ENCODE results near the gene TENM3.

Gene TENM3

GRCh38 chr4:182206266-182206665, 36.9 kb upstream of the TENM3 start:
- no peak for TF ChIP-seq CTCF (IDR thresholded peaks at IDR 0.05; ENCODE audit: low read depth, low read length)
- no peak overlapping the region for H3K4me3 ChIP-seq (replicated peaks in 1 of 2; ENCODE audit: low read depth in 2 of 2, low read length in 2 of 2)

GRCh38 chr4:182206916-182207315, 36.3 kb upstream of the TENM3 start:
- TF ChIP-seq CTCF (IDR thresholded peaks at IDR 0.05; ENCODE audit: low read depth, low read length) = no peak
- no peak overlapping the region for H3K4me3 ChIP-seq (replicated peaks in 1 of 2; ENCODE audit: low read depth in 2 of 2, low read length in 2 of 2)
- peak in 1 of 2 donors; percentile 35 for DNase-seq (ENCODE audit: low read depth in 2 of 2)

More at GRCh38 chr4:182206266-182206665, 36.9 kb upstream of the TENM3 start:
- DNase-seq (ENCODE audit: low read depth in 2 of 2) = no peak

GRCh38 chr4:182207830-182208396, 35.3 kb upstream of the TENM3 start:
- H3K4me3 ChIP-seq (replicated peaks in 1 of 2; ENCODE audit: low read depth in 2 of 2, low read length in 2 of 2) = no peak overlapping the region
- no peak for TF ChIP-seq CTCF (IDR thresholded peaks at IDR 0.05; ENCODE audit: low read depth, low read length)
- peak; percentile 82 to 87 for DNase-seq (ENCODE audit: low read depth in 2 of 2)

- DNase-seq (ENCODE audit: low read depth in 2 of 2) = no peak
- no peak for TF ChIP-seq CTCF (IDR thresholded peaks at IDR 0.05; ENCODE audit: low read depth, low read length)
- H3K4me3 ChIP-seq (replicated peaks in 1 of 2; ENCODE audit: low read depth in 2 of 2, low read length in 2 of 2) = no peak overlapping the region
These were observed 34.6 kb upstream of the TENM3 start for GRCh38 chr4:182208526-182209050.

GRCh38 chr4:182212211-182212761, 30.9 kb upstream of the TENM3 start:
- DNase-seq (ENCODE audit: low read depth in 2 of 2) = peak in 1 of 2 donors; percentile 25
- no peak for TF ChIP-seq CTCF (IDR thresholded peaks at IDR 0.05; ENCODE audit: low read depth, low read length)
- no peak overlapping the region for H3K4me3 ChIP-seq (replicated peaks in 1 of 2; ENCODE audit: low read depth in 2 of 2, low read length in 2 of 2)

- no peak overlapping the region for H3K4me3 ChIP-seq (replicated peaks in 1 of 2; ENCODE audit: low read depth in 2 of 2, low read length in 2 of 2)
- peak; percentile 18 to 31 for DNase-seq (ENCODE audit: low read depth in 2 of 2)
- TF ChIP-seq CTCF (IDR thresholded peaks at IDR 0.05; ENCODE audit: low read depth, low read length) = no peak
These were observed 30.2 kb upstream of the TENM3 start for GRCh38 chr4:182213004-182213403.
